Cortex of kidney (tissue), 1 donor: ENCODE measurements around the gene UTP4.
"Not testable (repeated sequence)": the region's sequence is repeated elsewhere in the genome, so short reads cannot be mapped to it uniquely, and the experiment has no call there.

Experiments used
- DNase-seq: peaks from one replicate; lab custom pipeline; 2025; lab: John Stamatoyannopoulos, UW

UTP4 gene

DNA sequence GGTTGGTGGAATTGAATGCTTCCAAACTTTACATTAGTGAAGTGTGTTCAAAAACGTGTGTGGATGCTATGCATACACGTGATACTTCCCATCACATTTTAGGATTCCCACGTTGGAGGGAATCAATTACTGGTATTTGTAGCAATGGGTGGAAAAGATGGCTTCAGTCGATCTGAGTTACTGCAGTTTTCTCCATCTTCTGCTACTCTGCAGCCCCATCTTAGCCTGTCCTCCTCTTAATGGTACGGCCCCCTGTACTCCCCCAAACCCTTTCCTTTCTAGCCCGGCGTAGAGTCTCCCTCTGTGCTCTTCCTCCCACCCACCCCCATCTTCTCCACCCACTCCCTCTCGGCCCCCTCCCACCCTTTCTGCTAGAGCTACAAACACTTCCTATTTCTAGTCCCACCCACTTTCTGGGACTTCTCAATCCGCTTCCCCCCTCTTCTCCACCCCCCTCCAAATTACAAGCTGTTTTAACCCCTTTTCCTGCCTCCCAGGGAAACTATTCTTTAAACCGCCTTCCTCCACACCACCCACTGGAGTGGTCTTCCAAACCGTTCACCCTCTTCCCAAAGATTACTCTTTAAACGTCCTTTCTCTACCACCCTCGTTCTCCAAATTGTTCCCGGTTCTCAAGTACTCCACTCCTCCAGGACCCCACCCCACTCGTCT lies 1.1 kb upstream of the UTP4 start:
- no peak for DNase-seq

DNA sequence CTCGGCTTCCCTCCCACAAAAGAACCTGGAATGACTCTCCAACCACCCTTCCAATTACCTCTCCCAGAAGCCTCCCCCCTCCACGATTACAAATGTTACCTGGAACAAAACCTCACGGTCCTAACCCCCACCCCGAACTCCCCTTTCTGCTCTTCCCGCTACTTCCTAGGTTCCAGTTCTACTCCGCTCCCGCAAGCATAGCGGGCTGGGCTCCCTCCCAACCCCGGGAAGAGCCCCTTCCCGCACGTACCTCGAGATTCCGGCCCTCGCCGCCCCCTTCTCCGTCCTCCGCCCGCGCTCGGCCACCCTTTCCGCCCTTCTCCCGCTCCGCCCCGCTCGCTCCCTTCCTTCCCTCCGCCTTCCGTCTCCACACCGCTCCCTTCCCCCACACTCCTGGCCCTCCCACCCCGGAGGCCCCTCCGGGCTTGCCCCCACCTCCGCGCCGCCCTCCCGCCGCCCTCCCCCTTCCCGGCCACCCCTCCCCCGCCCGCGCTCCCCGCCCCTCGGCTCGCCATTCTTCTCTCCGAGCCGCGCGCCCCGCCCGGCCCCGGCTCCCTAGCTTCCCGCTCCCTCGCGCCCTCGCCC lies 518 bp upstream of the UTP4 start:
- no peak for DNase-seq

DNA sequence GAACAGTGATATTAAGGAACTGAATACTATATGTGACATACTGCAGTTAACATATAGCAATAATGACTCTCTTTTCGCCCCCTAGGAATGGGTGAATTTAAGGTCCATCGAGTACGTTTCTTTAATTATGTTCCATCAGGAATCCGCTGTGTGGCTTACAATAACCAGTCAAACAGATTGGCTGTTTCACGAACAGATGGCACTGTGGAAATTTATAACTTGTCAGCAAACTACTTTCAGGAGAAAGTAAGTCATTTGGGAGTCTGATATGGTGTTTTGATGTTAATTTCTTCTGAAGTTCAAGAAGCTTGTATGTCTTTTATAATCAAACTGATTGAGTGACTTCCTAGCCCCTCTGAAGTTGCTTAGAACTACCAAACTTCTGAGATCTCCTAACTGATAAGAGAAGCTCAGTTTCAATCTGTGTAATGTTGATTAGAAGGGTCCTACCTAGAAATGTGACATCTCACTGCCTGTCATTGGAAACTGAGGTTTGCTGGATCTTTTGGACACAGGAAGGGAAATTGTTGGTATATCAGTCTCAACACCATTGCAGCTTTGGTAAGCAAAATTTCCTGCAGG lies 1.0 kb downstream of the UTP4 start:
- DNase-seq: no peak

DNA sequence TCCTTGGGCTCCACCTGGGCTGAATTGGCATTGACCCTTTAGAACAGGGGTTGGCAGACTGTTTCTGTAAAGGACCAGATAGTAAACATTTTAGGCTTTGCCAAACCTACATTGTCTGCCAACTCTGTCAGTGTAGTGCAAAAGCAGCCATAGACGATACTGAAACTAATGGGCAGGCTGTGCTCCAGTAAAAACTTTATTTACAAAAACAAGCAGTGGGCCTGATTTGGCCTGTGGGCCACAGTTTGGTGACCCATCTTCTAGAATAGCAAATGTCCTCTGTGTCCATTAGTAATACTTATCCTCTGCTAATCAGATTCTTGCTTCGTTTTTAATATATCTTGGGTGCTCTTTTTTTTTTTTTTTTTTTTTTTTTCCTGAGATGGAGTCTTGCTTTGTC lies 6.2 kb downstream of the UTP4 start:
- DNase-seq: no peak

DNA sequence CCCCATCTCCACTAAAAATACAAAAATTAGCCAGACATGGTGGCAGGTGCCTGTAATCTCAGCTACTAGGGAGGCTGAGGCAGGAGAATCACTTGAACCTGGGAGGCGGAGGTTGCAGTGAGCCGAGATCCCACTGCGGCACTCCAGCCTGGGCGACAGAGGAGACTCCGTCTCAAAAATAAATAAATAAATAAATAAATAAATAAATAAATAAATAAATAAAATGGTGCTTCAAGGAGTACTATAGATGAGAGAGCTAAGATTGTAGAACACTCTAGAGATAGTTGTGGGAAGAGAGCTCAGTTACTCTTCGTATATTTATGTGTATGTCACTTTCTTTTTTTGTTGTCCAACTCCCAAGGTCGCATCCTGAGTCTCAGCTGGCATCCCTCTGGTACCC lies 7.0 kb downstream of the UTP4 start:
- DNase-seq: not testable (repeated sequence)

DNA sequence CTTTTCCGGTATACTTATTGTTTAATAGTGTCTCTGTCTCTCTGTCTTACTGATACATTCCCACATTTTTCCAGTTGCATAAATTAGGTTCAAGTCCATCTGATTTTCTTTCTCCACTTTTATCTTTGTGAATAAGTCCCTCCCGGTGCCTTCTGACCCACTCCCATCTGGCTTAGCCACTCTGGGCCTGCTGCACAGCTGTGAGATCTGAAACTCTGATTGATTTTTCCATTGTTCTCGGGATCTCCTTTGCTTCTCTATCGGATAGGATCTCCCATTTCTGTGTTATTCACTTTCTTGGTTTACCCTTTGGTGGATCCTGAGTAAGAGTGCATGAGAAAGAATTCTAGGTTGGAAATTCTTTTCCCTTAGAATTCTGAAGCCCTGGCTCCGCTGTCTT lies 8.6 kb downstream of the UTP4 start:
- DNase-seq: no peak

DNA sequence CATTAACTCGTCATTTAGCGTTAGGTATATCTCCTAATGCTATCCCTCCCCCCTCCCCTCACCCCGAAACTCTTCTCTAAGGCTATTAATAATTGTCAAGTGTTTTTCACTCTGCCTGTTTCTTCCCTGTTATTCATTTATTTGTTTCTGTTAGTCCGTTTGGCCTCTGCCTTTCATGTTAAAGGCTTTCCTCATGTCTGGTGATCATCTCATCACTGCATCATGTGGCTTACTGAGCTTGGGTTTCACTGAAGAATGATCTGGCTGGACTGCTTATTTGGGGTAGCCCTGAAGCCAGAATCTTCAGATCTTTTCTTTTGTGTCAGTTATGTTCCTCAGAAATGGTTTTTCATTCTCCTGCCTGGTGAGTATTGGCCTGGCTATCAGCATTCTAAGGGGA lies 9.5 kb downstream of the UTP4 start:
- DNase-seq: no peak

DNA sequence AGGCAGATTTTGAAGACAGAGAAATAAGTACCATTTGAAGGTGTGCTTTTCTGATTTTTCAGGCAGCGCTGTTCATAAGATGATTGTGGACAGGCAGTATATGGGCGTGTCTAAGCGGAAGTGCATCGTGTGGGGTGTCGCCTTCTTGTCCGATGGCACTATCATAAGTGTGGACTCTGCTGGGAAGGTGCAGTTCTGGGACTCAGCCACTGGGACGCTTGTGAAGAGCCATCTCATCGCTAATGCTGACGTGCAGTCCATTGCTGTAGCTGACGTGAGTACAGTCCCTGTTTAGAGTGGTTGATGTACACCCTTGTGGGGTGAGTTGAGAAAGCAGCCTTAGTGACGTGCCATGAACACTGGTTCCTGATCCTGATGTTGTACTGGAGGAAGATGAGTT lies 10.7 kb downstream of the UTP4 start:
- DNase-seq: no peak

DNA sequence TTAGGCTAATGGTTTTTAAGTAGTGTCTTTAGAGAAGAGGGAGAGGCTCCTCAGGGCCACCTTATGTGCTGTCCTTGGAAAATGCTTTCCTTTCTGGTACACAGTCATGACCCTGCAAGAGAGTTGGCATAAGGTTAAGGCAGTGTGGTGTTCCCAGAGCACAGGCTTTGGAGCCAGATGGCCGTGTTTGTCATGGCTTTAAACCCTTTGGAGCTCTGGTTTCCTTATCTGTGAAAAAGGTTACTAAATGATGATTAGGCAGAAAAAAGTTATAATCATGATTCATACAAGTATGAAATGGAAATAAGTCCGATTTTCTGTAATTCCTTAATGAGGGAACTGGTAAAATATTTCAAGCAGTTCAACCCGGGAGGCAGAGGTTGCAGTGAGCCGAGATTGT lies 13.2 kb downstream of the UTP4 start:
- no peak for DNase-seq

DNA sequence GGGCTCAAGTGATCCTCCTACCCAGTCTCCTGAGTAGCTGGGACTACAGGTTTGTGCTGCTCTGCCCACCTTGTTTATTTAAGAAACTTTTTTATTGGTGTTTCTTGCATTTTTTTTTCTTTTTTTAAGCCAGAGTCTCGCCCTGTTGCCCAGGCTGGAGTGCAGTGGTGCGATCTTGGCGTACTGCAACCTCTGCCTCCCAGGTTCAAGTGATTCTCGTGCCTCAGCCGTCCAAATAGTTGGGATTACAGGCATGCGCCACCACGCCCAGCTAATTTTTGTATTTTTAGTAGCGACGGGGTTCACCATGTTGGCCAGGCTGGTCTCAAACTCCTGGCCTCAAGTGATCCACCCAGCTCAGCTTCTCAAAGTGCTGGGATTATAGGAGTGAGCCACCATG lies 17.2 kb downstream of the UTP4 start:
- not testable (repeated sequence) for DNase-seq

DNA sequence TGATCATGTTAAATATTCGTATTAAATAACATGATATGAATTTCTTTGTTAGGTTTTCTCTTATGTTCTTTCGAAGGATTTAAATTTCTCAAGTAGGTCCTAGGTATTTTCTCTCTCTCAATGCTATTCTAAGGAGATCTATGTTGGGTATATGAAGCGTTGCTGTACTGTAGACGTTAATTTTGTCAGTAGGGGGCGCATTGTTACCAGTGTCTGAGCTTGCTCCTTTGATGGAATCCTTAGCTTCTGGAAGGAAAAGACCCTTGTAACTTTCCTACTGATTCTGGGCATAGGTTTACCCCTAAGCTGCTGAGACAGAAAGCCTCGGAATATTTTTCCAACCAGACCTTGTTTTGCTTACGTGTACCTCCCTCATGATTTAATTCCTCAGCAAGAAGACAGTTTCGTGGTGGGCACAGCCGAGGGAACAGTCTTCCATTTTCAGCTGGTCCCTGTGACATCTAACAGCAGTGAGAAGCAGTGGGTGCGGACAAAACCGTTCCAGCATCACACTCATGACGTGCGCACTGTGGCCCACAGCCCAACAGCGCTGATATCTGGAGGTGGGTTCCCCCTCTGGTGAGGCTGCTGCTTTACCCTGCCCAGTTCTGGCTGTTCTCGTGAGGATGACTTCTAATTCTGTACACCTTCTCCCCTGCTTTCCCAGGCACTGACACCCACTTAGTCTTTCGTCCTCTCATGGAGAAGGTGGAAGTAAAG lies 17.9 kb downstream of the UTP4 start:
- DNase-seq: no peak

DNA sequence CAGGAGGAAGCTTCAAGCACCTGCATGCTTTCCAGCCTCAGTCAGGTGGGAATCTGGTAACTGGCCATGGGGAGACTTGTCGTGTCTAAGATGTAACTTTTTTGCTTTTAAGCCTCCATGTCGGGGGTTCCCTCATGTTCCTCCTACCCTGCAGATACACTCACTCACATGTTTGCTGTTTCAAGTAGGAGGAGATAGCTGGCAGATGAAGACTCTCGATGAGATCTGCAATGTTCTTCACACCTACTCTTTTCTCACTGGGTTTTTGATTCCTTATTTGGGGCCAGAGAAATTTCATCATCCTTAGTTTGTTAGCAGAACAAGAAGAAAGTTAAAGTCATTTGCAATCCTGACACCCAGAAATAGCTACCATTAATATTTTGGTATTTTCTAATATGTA lies 24.7 kb downstream of the UTP4 start:
- DNase-seq: no peak

DNA sequence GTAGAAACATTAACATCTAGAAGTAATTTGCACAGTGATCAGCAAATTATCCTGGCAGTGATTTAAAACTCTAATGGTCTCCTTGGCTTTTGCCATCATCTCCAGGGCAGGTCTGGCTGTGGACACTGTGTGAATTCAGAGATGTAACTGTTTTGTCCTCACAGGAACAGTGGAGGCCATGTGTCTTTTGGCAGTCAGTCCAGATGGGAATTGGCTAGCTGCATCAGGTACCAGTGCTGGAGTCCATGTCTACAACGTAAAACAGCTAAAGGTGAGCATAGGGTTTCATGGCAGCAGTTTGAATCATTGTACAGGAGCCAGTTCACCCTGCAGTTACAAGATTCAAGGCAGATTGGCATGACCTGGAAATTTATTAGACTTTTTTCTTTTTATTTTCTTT lies 27.7 kb downstream of the UTP4 start:
- DNase-seq: no peak

DNA sequence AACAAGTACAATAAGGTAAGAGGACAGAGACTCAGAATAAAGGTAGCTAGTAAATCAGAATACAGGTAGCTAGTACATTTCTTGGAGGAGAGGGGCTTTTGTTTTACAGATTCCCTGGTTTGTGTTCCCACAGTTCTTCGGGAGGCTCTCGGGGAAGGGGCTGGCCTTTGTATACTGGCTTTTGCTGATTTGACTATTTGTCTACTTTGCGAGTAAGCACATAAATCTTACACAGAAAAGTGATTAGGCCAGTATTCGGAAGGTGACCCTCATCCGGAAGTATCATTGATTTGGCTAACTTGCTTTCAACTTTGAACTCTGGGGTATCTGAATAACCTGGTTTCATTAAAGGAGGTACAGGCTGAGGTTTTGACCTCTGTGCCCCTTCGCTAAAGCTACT lies 33.1 kb downstream of the UTP4 start:
- no peak for DNase-seq

DNA sequence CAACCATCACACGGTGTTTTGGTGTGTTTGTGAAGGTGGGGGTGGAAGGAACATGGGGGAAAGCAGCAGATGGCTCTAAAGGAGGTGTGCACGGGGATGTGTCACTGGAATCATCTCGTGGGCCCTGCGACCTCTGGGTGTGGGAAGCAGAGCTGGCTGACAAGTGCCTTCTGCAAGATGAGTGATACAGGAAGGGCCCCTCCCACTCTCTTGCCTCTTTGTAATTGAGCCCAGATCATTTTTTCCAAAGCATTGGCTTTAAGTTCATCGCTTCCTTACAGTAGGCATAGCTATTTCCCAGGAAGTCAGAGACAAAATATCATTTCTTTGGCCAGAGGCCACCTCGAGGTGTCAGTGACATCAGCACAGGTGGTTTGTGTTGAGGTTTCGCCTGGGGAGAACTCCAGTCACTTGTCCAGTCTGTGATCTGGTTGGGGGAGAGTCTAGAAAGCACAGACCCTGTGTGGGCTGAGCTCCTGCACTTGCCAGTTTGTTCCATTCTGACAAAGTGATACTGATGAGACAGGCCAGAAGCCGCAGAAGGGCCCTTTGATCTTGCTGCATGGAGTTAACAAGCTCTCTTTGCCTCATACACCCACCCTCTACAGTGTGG lies 33.9 kb downstream of the UTP4 start:
- DNase-seq: no peak

DNA sequence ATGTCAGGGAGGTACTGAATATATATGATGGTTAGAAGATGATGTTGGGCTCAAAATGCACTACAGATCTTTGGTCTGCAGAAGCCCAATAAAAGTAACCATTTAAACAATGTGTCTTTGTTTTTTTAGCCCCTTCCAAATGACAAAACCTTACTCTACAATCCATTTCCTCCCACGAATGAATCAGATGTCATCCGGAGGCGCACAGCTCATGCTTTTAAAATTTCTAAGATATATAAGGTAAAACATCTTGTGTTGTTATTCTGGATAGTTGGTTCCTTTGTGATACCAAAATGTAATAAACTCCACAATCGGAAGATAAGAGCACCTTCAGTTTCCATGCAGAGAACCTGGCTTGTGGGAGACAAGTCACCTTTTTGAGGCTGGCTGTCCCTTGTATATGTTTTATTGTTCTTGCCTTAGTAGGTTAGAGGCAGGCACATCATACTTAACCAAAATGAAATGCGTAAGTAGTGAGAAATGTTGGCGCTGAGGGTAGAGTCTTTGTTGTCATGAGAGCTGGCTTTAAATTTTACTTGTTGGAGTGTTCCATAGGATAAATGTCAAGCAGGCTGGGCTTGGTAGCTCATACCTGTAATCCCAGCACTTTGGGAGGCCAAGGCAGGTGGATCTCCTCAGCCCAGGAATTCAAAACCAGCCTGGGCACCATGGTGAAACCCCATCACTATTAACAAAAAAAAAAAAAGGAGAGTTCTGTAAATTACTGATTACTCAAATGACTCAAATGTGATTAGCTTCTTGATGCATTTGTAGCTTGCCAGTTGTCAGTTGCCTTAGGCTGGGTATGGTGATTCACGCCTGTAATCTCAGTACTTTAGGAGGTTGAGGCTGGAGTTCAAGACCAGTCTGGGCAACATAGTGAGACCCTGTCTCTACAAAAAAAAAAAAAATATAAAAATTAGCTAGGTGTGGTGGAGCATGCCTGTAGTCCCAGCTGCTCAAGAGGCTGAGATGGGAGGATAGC lies 34.8 kb downstream of the UTP4 start:
- DNase-seq: no peak

DNA sequence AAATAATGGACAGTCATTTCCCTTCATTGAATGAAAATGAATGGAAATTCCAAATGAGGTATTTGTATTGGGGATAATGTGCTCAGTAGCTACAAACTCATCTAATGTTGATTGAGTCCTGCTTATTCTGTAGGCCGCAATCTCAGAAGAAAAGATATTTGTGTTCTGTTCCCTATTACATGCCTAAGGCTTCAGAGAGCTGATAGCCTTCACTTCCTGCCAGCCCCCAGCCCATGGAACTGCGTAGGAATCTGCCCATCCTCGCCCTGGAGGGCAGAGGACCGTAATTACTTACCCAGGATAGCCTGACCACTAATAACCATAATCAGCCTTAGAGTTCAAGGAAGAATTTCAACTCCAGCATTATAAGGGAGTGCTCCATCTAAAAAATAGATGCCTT lies 36.6 kb downstream of the UTP4 start:
- DNase-seq: no peak

DNA sequence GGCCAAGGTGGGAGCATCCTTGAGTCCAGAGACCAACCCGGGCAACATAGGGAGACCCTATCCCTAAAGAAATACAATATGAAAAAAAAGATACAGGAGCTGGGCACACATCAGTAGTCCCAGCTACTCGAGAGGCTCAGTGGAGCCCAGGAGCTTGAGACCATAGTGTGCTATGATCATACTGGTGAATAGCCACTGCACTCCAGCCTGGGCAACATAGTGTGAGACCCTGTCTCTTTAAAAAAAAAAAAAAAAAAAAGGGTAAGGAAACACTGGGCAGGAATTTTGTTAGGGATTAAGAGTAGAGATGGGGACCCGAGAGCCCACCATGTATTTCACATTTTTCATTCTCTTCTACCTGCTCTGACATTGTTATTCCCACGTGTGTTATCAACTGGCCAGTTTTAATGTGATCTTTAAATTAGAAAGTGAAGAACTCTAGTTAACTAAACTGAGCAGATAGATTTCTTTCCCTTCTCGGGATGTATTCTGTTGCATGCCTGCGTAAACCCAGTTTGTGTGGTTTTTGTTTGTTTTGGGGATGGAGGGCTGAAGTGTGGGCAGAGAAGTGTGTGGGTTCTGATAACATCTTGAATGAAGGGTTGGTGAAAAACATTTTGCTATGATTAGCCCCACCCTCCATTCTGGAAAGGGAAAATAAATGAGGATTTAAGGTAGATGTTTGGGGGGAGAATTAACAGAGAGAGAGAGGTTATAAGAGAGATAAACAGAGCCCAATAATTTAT lies 37.3 kb downstream of the UTP4 start:
- DNase-seq: no peak

DNA sequence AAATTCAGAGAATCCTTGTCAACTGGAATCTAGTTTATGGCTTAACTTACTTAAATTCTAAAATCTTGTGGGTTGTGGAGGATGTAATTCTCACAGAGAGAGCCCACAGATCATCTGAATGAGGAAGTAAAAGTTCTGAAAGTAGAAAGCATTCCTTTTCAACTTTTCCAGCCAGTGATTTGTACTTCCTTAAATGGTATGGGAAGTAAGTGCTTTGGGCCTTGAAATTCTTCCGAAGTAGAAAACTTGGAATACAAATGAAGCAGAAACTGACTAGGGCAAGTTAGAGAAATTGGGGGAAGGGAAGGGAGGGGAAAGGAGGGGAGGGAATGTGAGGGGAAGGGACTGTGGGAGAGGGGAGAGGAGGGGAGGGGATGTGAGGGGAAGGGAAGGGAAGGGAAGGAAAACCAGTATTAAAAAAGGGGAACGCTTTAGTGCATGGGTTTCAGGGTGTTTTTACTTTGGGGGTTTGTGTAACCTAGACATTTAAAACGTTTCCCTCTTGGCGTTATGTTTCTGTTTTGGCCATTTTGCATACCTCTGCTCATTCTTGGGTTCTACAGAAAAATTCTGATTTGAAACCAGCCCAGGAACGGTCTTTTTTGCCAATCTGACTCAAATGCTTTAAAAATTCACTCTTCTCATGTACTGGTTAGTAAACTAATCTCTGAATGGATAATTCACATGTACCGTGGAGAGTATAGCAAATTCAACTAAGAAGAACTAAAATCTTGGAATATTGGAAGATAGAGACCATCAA lies 39.1 kb downstream of the UTP4 start:
- DNase-seq: no peak
